IPS-18c (cell line): Measurements from ENCODE around the gene RALGPS2.

Experiments
- H3K4me3 ChIP-seq: 2 replicates; pipeline ENCODE4 v1.7.0; 2013; ENCODE audit warnings: low read depth, mild to moderate bottlenecking, low read length, moderate library complexity; ENCODE audit not compliant: insufficient read depth
- H3K9me3 ChIP-seq: one replicate; pipeline ENCODE4 v1.6.1; 2013; ENCODE audit warnings: mild to moderate bottlenecking, low read length, moderate library complexity; ENCODE audit not compliant: control insufficient read depth, insufficient read depth

The RALGPS2 gene

GRCh38 chr1:178724728-178725465 is at the start of gene RALGPS2:
TSS of gene RALGPS2 (plus strand) at chr1:178725244. CDS start at chr1:178776765, 51,521 bp downstream.
- Histone ChIP-seq H3K4me3 (peak within 1 kb of the TSS; percentile 87), H3K9me3 (no peaks in the 10 kb centered on the region)

GRCh38 chr1:178679237-178679636 is 45.8 kb upstream of the RALGPS2 start:
- H3K4me3 ChIP-seq = no peak overlapping the region
- H3K9me3 ChIP-seq = no peaks in the 10 kb centered on the region

GRCh38 chr1:178682429-178682828 is 42.6 kb upstream of the RALGPS2 start:
- no peaks in the 10 kb centered on the region for H3K9me3 ChIP-seq
- no peak overlapping the region for H3K4me3 ChIP-seq

- H3K9me3 ChIP-seq = no peaks in the 10 kb centered on the region
- no peak overlapping the region for H3K4me3 ChIP-seq
Observed at GRCh38 chr1:178682886-178683285, 42.2 kb upstream of the RALGPS2 start.

- H3K4me3 ChIP-seq = no peak overlapping the region
- no peaks in the 10 kb centered on the region for H3K9me3 ChIP-seq
Observed at GRCh38 chr1:178683291-178683690, 41.8 kb upstream of the RALGPS2 start.

- Histone ChIP-seq H3K4me3 (no peak overlapping the region), H3K9me3 (no peaks in the 10 kb centered on the region)
Observed at GRCh38 chr1:178684111-178684510, 40.9 kb upstream of the RALGPS2 start.

- Histone ChIP-seq H3K4me3 (no peak overlapping the region), H3K9me3 (no peaks in the 10 kb centered on the region)
Observed at GRCh38 chr1:178684542-178685000, 40.5 kb upstream of the RALGPS2 start.

GRCh38 chr1:178686407-178686806 is 38.6 kb upstream of the RALGPS2 start:
- H3K9me3 ChIP-seq = no peaks in the 10 kb centered on the region
- no peak overlapping the region for H3K4me3 ChIP-seq

- Histone ChIP-seq H3K4me3 (no peak overlapping the region), H3K9me3 (no peaks in the 10 kb centered on the region)
Observed at GRCh38 chr1:178688244-178688643, 36.8 kb upstream of the RALGPS2 start.

GRCh38 chr1:178689769-178690168 is 35.3 kb upstream of the RALGPS2 start:
- no peak overlapping the region for H3K4me3 ChIP-seq
- H3K9me3 ChIP-seq = no peaks in the 10 kb centered on the region

GRCh38 chr1:178690496-178690895 is 34.5 kb upstream of the RALGPS2 start:
- Histone ChIP-seq H3K4me3 (no peak overlapping the region), H3K9me3 (no peaks in the 10 kb centered on the region)

GRCh38 chr1:178692564-178693327 is 32.3 kb upstream of the RALGPS2 start:
- no peaks in the 10 kb centered on the region for H3K9me3 ChIP-seq
- H3K4me3 ChIP-seq = no peak overlapping the region

- no peaks in the 10 kb centered on the region for H3K9me3 ChIP-seq
- H3K4me3 ChIP-seq = no peak overlapping the region
Observed at GRCh38 chr1:178693366-178693765, 31.7 kb upstream of the RALGPS2 start.

- Histone ChIP-seq H3K9me3 (no peaks in the 10 kb centered on the region), H3K4me3 (no peak overlapping the region)
Observed at GRCh38 chr1:178694923-178695525, 30.0 kb upstream of the RALGPS2 start.

GRCh38 chr1:178702146-178702545 is 22.9 kb upstream of the RALGPS2 start:
- Histone ChIP-seq H3K9me3 (no peaks in the 10 kb centered on the region), H3K4me3 (no peak overlapping the region)

GRCh38 chr1:178704833-178705232 is 20.2 kb upstream of the RALGPS2 start:
- Histone ChIP-seq H3K9me3 (no peaks in the 10 kb centered on the region), H3K4me3 (no peak overlapping the region)

- Histone ChIP-seq H3K9me3 (no peaks in the 10 kb centered on the region), H3K4me3 (no peak overlapping the region)
Observed at GRCh38 chr1:178706432-178706831, 18.6 kb upstream of the RALGPS2 start.

- H3K9me3 ChIP-seq = no peaks in the 10 kb centered on the region
- no peak overlapping the region for H3K4me3 ChIP-seq
Observed at GRCh38 chr1:178713259-178713658, 11.8 kb upstream of the RALGPS2 start.
